SJSA1 (cell line): ENCODE measurements around the gene INTS3. TPM values are rescaled to one million over a fixed set of nuclear protein-coding genes. Genes with fewer than 3 reads are reported as not detected.
"Not testable (repeated sequence)": the region's sequence is repeated elsewhere in the genome, so short reads cannot be mapped to it uniquely, and the experiment has no call there.

Source experiments
- DNase-seq, 2 experiments: peaks; one replicate each; pipeline ENCODE4 v3.0.0-alpha.2; 2015 to 2020; ENCODE audit warnings: low spot score in 2 of 2, low read depth in 1 of 2
- H3K27ac ChIP-seq: fragments of 250-450 bp; sonication (Bioruptor Pico); 2 replicates; pipeline ENCODE4 v1.5.1; 2020; ENCODE audit warnings: mild to moderate bottlenecking, moderate library complexity
- H3K27me3 ChIP-seq: fragments of 250-450 bp; sonication (Bioruptor Pico); replicated peaks from 2 replicates; pipeline ENCODE4 v1.5.1; 2020; ENCODE audit warnings: mild to moderate bottlenecking, moderate library complexity
- H3K36me3 ChIP-seq: fragments of 250-450 bp; sonication (Bioruptor Pico); 2 replicates; pipeline ENCODE4 v1.5.1; 2020; ENCODE audit warnings: mild to moderate bottlenecking
- H3K4me1 ChIP-seq: fragments of 250-450 bp; sonication (Bioruptor Pico); replicated peaks from 2 replicates; pipeline ENCODE4 v1.6.1; 2021; ENCODE audit warnings: mild to moderate bottlenecking
- H3K4me3 ChIP-seq: fragments of 250-450 bp; sonication (Bioruptor Pico); 2 replicates; pipeline ENCODE4 v1.5.1; 2020; ENCODE audit warnings: mild to moderate bottlenecking
- H3K9me3 ChIP-seq: fragments of 250-450 bp; sonication (Bioruptor Pico); replicated peaks from 2 replicates; pipeline ENCODE4 v1.5.1; 2020; ENCODE audit warnings: mild to moderate bottlenecking
- total RNA-seq: library from RNA; depleted of rRNA; stranded (reverse); fragments of >200 nt; shearing (Covaris generic); gene quantifications from 2 replicates; pipeline ENCODE4 v1.2.3, GENCODE V29; 2014

INTS3 gene
- total RNA-seq, 1 experiment from 2014 or later: 23.4 TPM

GRCh38 chr1:153752571-153753195 lies 24.8 kb downstream of the INTS3 start:
- Histone ChIP-seq H3K36me3 (peaks cover 74% of the 10 kb centered on the region), H3K27me3 (no peaks in the 10 kb centered on the region), H3K27ac (no peak overlapping the region), H3K4me3 (no peak overlapping the region), H3K9me3 (no peaks in the 10 kb centered on the region), H3K4me1 (no peaks in the 10 kb centered on the region)
- DNase-seq: no peak

DNA sequence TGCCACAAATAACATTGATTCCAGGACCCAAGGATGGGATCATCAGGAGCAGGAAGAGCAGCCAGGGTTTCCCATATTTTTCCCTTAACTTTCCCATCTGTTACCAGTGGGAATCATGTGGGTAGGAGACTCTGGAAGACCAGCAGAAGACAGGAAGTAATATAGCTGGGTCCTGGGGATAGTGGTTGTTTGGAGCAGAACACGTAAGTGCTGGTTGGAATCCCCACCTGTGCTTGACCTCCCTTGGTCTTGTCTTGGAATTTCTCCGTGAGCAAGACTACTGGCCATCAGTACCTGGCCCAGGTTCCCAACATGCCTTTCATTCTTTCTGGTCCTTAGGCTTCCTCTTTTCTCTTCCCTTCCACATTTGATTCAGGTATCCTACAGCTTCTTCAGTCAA lies 26.4 kb downstream of the INTS3 start:
- no peak for DNase-seq
- Histone ChIP-seq H3K27me3 (no peaks in the 10 kb centered on the region), H3K4me3 (no peak overlapping the region), H3K4me1 (no peaks in the 10 kb centered on the region), H3K27ac (no peak overlapping the region), H3K36me3 (peaks cover 72% of the 10 kb centered on the region), H3K9me3 (no peaks in the 10 kb centered on the region)

- Histone ChIP-seq H3K9me3 (no peaks in the 10 kb centered on the region), H3K4me3 (no peak overlapping the region), H3K27me3 (no peaks in the 10 kb centered on the region), H3K36me3 (peaks cover 67% of the 10 kb centered on the region), H3K27ac (no peak overlapping the region), H3K4me1 (no peaks in the 10 kb centered on the region)
- DNase-seq: no peak
These were observed 32.6 kb downstream of the INTS3 start for GRCh38 chr1:153760440-153760839.

- Histone ChIP-seq H3K4me1 (no peaks in the 10 kb centered on the region), H3K27me3 (no peaks in the 10 kb centered on the region), H3K27ac (no peak overlapping the region), H3K36me3 (peaks cover 63% of the 10 kb centered on the region), H3K4me3 (no peak overlapping the region), H3K9me3 (no peaks in the 10 kb centered on the region)
- no peak for DNase-seq
These were observed 35.7 kb downstream of the INTS3 start for GRCh38 chr1:153763365-153764225.

GRCh38 chr1:153764310-153764709 lies 36.5 kb downstream of the INTS3 start:
- H3K27ac ChIP-seq: no peak overlapping the region
- H3K9me3 ChIP-seq: no peaks in the 10 kb centered on the region
- H3K4me1 ChIP-seq: no peaks in the 10 kb centered on the region
- H3K27me3 ChIP-seq: no peaks in the 10 kb centered on the region
- H3K4me3 ChIP-seq: no peak overlapping the region
- peaks cover 60% of the 10 kb centered on the region for H3K36me3 ChIP-seq
- no peak for DNase-seq

DNA sequence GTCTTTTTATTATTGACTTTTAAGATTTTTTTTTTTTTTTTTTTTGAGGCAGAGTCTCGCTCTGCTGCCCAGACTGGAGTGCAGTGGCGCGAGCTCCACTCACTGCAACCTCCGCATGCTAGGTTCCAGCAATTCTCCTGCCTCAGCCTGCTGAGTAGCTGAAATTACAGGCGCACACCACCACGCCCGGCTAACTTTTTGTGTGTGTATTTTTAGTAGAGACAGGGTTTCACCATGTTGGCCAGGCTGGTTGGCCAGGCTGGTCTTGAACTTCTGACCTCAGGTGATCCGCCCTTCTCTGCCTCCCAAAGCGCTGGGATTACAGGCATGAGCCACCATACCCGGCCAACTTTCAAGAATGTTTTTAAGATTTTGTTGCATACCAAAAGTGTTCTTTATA lies 38.8 kb downstream of the INTS3 start:
- H3K4me1 ChIP-seq, H3K4me3 ChIP-seq, H3K9me3 ChIP-seq, H3K27ac ChIP-seq, H3K27me3 ChIP-seq, DNase-seq: not testable (repeated sequence)
- peaks cover 55% of the 10 kb centered on the region for H3K36me3 ChIP-seq

DNA sequence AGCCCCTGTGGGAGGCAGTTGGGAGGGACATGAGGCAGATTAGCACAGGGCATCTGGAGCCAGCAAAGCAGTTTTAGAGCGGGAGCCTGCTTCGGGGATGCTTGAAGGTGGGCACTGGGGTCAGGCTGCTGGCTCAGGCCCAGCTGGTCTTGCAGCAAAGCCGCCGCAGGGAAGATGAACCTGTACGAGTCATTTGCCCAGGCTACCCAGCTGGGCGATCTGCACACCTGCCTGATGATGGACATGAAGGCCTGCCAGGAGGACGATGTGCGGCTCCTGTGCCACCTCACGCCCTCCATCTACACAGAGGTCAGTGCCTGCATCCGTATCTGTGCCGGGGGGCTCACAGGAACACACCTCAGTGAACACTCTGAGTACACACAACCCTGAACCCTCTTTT lies 39.7 kb downstream of the INTS3 start:
- no peak overlapping the region for H3K27ac ChIP-seq
- H3K4me1 ChIP-seq: no peaks in the 10 kb centered on the region
- H3K4me3 ChIP-seq: no peak overlapping the region
- H3K36me3 ChIP-seq: peaks cover 60% of the 10 kb centered on the region
- no peaks in the 10 kb centered on the region for H3K27me3 ChIP-seq
- no peaks in the 10 kb centered on the region for H3K9me3 ChIP-seq
- DNase-seq: no peak

DNA sequence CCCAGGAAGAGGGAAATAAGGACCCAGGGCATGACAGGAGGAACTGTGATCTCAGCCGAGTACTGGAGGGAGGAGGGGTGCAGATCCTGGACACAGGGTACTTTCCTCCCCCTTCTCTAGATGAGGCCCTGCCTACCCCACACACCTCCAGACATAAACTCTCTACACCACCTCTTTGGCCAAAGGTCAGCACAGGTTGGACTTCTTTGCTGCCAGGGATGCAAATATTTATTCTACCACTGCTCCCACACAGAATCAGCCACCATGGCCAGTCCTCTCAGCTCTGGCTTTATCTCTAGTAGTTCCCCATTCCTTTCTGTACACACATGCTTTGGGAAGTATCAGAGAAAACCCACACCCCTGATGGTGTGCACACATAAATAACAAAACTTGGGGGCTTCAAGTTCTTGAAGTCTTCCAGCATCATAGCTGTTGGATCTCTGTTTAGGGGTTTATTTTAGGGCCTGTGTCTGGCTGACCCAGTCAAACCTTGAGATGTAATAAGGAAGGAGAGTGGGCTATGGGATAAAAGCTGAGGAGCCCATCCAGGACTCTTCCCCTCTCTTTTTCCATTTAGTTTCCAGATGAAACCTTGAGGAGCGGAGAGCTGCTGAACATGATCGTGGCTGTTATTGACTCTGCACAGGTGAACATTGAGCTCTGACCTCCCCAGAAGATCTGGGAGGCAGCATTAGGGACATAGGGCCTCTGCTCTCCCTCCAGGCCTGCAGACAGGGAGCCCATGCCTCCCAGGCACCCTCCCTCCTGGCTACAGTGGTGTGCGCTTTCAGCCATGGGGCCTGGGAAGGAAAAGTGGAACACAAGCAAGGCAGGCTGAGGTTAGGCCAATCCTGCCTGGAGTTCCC lies 40.7 kb downstream of the INTS3 start:
- no peak overlapping the region for H3K27ac ChIP-seq

GRCh38 chr1:153769221-153769620 lies 41.4 kb downstream of the INTS3 start:
- H3K36me3 ChIP-seq: peaks cover 50% of the 10 kb centered on the region
- no peaks in the 10 kb centered on the region for H3K4me1 ChIP-seq
- DNase-seq: no peak

More for the DNA sequence above, 40.7 kb downstream of the INTS3 start:
- Histone ChIP-seq H3K4me3 (no peak overlapping the region), H3K4me1 (no peaks in the 10 kb centered on the region), H3K9me3 (no peaks in the 10 kb centered on the region), H3K27me3 (no peaks in the 10 kb centered on the region), H3K36me3 (peaks cover 57% of the 10 kb centered on the region)
- no peak for DNase-seq

GRCh38 chr1:153770797-153771196 lies 42.9 kb downstream of the INTS3 start:
- no peak for DNase-seq
- Histone ChIP-seq H3K4me3 (no peak overlapping the region), H3K4me1 (peaks cover 9% of the 10 kb centered on the region), H3K27me3 (no peaks in the 10 kb centered on the region), H3K9me3 (no peaks in the 10 kb centered on the region), H3K27ac (no peak overlapping the region), H3K36me3 (peaks cover 39% of the 10 kb centered on the region)

More at GRCh38 chr1:153769221-153769620, 41.4 kb downstream of the INTS3 start:
- no peaks in the 10 kb centered on the region for H3K27me3 ChIP-seq
- no peaks in the 10 kb centered on the region for H3K9me3 ChIP-seq
- H3K27ac ChIP-seq: no peak overlapping the region
- H3K4me3 ChIP-seq: no peak overlapping the region

GRCh38 chr1:153771261-153771660 lies 43.4 kb downstream of the INTS3 start:
- Histone ChIP-seq H3K4me3 (no peak overlapping the region), H3K27me3 (no peaks in the 10 kb centered on the region), H3K36me3 (peaks cover 37% of the 10 kb centered on the region), H3K4me1 (peaks cover 14% of the 10 kb centered on the region), H3K27ac (no peak overlapping the region), H3K9me3 (no peaks in the 10 kb centered on the region)
- DNase-seq: no peak

- H3K4me1 ChIP-seq: peaks cover 16% of the 10 kb centered on the region
- H3K36me3 ChIP-seq: peaks cover 36% of the 10 kb centered on the region
- DNase-seq: no peak
- no peaks in the 10 kb centered on the region for H3K9me3 ChIP-seq
- H3K27ac ChIP-seq: no peak overlapping the region
- no peaks in the 10 kb centered on the region for H3K27me3 ChIP-seq
- H3K4me3 ChIP-seq: no peak overlapping the region
These were observed 44.2 kb downstream of the INTS3 start for GRCh38 chr1:153771841-153772593.
